ENCODE measurements around the gene GARS1.

The GARS1 gene, protein sequence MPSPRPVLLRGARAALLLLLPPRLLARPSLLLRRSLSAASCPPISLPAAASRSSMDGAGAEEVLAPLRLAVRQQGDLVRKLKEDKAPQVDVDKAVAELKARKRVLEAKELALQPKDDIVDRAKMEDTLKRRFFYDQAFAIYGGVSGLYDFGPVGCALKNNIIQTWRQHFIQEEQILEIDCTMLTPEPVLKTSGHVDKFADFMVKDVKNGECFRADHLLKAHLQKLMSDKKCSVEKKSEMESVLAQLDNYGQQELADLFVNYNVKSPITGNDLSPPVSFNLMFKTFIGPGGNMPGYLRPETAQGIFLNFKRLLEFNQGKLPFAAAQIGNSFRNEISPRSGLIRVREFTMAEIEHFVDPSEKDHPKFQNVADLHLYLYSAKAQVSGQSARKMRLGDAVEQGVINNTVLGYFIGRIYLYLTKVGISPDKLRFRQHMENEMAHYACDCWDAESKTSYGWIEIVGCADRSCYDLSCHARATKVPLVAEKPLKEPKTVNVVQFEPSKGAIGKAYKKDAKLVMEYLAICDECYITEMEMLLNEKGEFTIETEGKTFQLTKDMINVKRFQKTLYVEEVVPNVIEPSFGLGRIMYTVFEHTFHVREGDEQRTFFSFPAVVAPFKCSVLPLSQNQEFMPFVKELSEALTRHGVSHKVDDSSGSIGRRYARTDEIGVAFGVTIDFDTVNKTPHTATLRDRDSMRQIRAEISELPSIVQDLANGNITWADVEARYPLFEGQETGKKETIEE

DNA sequence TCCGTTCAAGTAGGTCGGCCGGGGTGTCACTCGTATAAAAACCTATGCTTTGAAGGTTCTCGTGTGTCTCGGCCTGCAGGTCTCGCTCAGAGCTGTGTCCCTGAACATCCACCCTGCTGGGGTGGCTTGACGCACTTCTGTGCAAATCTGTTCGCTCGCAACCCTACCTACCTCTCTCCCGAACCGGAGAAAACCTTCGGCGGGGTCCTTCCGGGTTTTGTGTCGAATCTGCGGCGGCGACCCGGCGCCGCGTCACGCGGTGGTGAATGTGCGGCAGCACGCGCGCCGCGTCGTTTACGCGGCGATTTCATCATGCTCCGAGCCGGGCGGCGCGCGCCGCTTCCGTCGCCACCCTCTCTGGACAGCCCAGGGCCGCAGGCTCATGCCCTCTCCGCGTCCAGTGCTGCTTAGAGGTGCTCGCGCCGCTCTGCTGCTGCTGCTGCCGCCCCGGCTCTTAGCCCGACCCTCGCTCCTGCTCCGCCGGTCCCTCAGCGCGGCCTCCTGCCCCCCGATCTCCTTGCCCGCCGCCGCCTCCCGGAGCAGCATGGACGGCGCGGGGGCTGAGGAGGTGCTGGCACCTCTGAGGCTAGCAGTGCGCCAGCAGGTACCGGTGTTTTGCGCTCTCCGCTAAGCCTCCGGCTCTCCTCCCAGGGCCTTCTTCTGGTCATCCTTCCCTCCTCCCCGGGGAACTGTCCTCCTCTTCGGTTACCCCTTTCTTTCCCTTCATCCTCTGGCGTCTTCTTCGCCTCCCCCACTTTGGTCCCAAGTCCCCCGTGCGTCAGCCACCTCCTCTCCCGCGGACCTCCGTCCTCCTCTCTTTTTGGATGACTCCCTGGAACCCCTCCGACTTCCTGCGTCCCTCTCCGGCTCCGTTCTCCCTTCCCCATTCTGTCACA lies at the start of gene GARS1:
Gene GARS1, plus strand, starts transcription at position 339 of the 896 bp plus-strand sequence. Its CDS starts 44 bp downstream, at position 383.
- in situ Hi-C loops (cut with MboI; ENCODE audit: low sequenced_read_pairs, unreplicated experiment): no loop called here
- TF ChIP-seq, protein P1, sequence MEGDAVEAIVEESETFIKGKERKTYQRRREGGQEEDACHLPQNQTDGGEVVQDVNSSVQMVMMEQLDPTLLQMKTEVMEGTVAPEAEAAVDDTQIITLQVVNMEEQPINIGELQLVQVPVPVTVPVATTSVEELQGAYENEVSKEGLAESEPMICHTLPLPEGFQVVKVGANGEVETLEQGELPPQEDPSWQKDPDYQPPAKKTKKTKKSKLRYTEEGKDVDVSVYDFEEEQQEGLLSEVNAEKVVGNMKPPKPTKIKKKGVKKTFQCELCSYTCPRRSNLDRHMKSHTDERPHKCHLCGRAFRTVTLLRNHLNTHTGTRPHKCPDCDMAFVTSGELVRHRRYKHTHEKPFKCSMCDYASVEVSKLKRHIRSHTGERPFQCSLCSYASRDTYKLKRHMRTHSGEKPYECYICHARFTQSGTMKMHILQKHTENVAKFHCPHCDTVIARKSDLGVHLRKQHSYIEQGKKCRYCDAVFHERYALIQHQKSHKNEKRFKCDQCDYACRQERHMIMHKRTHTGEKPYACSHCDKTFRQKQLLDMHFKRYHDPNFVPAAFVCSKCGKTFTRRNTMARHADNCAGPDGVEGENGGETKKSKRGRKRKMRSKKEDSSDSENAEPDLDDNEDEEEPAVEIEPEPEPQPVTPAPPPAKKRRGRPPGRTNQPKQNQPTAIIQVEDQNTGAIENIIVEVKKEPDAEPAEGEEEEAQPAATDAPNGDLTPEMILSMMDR (IDR thresholded peaks at IDR 0.05; ENCODE audit: borderline replicate concordance, control extremely low read depth, extremely low read depth, insufficient read depth, missing control alignments): no peak
- peak; percentile 92 for DNase-seq (ENCODE audit: low spot score)

DNA sequence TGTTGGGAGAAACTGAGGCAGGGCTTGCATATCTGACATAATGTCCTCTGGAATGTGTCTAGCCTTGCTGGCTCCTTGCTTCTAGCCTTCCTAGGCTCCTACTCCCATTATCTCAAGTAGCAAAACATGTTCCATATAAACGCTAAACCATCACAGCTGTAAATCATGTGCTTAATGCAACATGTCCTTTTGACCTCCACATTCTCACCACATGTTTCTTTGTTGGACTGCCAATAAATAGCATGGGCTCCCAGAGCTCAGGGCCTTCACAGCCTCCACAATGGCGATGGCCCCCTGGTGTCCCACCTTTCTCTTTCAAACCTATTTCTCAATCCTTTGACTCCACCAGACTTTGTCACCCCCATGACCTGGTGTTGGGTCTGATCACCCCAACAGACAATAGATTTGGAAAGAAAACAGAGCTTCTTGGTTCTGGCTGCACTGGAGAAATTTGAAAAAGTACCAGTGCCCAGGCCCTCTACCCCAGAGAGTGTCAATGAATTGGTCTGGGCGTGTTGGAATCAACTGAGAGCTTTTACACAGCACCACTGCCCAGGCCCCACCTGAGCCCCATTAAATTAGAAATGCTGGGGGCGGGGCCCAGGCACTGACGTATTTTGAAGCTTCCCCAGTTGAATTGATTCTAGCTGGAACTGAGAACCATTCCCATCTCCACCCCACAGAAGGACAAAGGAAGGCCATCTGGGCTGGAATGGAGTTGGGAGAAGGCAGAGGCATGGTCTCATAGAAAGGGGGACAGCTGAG lies 48.7 kb upstream of the GARS1 start:
- no peak for DNase-seq (ENCODE audit: low spot score)
- TF ChIP-seq, protein P1 (IDR thresholded peaks at IDR 0.05; ENCODE audit: borderline replicate concordance, control extremely low read depth, extremely low read depth, insufficient read depth, missing control alignments): no peak
- in situ Hi-C loops (cut with MboI; ENCODE audit: low sequenced_read_pairs, unreplicated experiment): no loop called here

DNA sequence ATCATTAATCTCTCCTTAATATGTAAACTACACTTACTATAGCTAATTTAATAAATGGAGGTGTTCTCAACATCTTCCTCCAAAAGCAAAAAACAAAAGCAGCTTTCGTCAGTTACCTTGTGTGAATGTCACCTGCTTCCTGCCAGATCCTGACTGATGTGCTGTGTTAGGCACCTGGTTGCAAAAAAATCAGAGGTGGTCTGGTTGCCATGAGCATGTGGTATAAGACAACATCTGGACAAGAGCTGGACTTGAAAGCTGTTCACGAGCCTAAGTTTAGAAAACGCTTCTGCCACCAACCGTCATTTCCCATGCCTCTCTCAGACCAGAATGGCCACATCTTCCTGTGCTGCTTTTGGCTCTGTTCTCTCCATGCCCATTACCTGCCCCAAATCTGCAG lies 48.1 kb upstream of the GARS1 start:
- TF ChIP-seq, protein P1 (IDR thresholded peaks at IDR 0.05; ENCODE audit: borderline replicate concordance, control extremely low read depth, extremely low read depth, insufficient read depth, missing control alignments): no peak
- no peak for DNase-seq (ENCODE audit: low spot score)
- in situ Hi-C loops (cut with MboI; ENCODE audit: low sequenced_read_pairs, unreplicated experiment): no loop called here

DNA sequence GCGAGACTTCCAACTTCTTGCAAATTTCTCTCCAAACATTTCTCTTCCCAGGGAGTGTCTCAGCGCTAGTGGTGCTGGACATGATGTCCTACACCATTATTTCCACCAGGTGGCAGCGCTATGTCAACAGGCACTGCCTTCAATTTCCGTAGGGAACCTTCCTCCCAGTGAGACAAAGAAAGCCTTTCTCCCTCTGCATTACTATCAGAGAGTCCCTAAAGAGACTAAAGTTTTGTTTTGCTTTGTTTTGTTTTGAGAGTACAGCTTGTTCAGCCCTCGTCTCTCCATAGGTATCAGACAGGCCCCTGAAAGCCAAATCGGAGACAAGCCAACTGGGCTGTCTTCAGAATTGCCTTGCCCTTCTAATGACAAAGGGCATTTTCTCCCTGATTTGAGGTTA lies 45.8 kb upstream of the GARS1 start:
- DNase-seq (ENCODE audit: low spot score): peak; percentile 38
- TF ChIP-seq, protein P1 (IDR thresholded peaks at IDR 0.05; ENCODE audit: borderline replicate concordance, control extremely low read depth, extremely low read depth, insufficient read depth, missing control alignments): peak; percentile 44
- in situ Hi-C loops (cut with MboI; ENCODE audit: low sequenced_read_pairs, unreplicated experiment): no loop called here

DNA sequence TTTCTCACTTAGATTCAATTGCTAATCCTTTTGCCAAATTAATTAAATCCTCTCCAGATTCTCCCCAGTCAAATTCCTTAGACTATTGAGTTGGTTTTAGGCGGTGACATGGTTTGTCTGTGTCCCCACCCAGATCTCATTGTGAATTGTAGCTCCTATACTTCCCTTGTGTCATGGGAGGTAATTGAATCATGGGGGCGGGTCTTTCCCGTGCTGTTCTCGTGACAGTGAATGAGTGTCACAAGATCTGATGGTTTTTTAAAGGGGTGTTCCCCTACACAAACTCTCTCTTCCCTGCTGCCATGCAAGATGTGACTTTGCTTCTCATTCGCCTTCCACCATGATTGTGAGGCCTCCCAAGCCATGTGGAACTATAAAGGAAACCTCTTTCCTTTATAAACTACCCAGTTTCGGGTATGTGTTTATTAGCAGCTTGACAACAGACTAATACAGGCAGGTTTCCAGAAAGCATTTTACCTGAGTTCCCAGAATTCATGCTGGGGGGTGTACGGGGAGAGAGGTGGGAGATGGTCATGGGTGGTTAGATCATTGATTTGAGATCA lies 44.7 kb upstream of the GARS1 start:
- in situ Hi-C loops (cut with MboI; ENCODE audit: low sequenced_read_pairs, unreplicated experiment): loop anchor here (25.0 kb wide), 1 partner anchor 388 kb away; no protein-coding TSS in a partner anchor
- no peak for DNase-seq (ENCODE audit: low spot score)
- TF ChIP-seq, protein P1 (IDR thresholded peaks at IDR 0.05; ENCODE audit: borderline replicate concordance, control extremely low read depth, extremely low read depth, insufficient read depth, missing control alignments): no peak

All from GM13976 (cell line).